ENCODE results near the gene TRIM14. TPM values are rescaled to one million over a fixed set of nuclear protein-coding genes. Genes with fewer than 3 reads are reported as not detected.

Gene TRIM14
- total RNA-seq, 2 experiments from 2014 or later = 23.5 to 23.6 TPM

DNA sequence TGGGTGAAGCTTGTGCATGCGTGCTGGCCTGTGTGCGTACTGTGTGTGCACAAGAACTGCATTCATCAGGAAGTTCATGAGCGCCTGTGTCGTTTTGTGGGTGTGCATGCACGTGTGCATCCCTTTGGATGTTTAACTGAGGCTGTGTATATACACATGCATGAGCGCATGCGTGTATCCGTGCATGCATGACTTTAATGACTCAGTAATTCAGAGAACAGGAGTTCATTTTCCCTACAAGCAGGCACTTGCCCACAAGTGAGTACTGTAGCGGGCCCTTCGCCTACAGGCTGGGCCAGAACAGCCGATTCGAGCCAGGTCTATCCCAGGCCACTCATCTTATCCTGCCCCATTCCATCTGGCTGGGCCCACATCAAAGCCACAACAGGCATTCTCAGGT is 43.6 kb upstream of the TRIM14 start:
- Mint-ChIP-seq H3K27ac (no peak overlapping the region), H3K27me3 (no peaks in the 10 kb centered on the region), H3K4me1 (ENCODE audit: low read depth) (peaks cover 59% of the 10 kb centered on the region), H3K9me3 (no peaks in the 10 kb centered on the region), H3K4me3 (no peak overlapping the region), H3K36me3 (ENCODE audit: low read depth) (no peaks in the 10 kb centered on the region)
- intact Hi-C loops (cut with DNase I, micrococcal nuclease) = no loop called here
- H3K36me3 ChIP-seq (ENCODE audit: insufficient read depth, low read length) = peaks cover 3% of the 10 kb centered on the region
- TF ChIP-seq, protein P1, sequence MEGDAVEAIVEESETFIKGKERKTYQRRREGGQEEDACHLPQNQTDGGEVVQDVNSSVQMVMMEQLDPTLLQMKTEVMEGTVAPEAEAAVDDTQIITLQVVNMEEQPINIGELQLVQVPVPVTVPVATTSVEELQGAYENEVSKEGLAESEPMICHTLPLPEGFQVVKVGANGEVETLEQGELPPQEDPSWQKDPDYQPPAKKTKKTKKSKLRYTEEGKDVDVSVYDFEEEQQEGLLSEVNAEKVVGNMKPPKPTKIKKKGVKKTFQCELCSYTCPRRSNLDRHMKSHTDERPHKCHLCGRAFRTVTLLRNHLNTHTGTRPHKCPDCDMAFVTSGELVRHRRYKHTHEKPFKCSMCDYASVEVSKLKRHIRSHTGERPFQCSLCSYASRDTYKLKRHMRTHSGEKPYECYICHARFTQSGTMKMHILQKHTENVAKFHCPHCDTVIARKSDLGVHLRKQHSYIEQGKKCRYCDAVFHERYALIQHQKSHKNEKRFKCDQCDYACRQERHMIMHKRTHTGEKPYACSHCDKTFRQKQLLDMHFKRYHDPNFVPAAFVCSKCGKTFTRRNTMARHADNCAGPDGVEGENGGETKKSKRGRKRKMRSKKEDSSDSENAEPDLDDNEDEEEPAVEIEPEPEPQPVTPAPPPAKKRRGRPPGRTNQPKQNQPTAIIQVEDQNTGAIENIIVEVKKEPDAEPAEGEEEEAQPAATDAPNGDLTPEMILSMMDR (IDR thresholded peaks at IDR 0.05) = no peak
- H3K27me3 ChIP-seq (ENCODE audit: control insufficient read depth in 1 of 2, insufficient read depth in 2 of 2, low read length in 2 of 2) = no peaks in the 10 kb centered on the region
- CTCF ChIA-PET = no interaction called here
- peaks cover 25% of the 10 kb centered on the region for H3K4me1 ChIP-seq (ENCODE audit: insufficient read depth, low read length)
- no peak overlapping the region for H3K4me3 ChIP-seq (ENCODE audit: low read length)
- ATAC-seq (ENCODE audit: poor library complexity) = no peak
- DNase-seq = peak in 1 of 14 experiments; percentile 15
- POLR2A ChIA-PET = no interaction called here
- no peaks in the 10 kb centered on the region for H3K9me3 ChIP-seq (ENCODE audit: control insufficient read depth in 1 of 2, insufficient read depth in 1 of 2, low read length in 2 of 2)
- no peak overlapping the region for H3K27ac ChIP-seq (ENCODE audit: low read depth in 1 of 2, low read length in 2 of 2)

DNA sequence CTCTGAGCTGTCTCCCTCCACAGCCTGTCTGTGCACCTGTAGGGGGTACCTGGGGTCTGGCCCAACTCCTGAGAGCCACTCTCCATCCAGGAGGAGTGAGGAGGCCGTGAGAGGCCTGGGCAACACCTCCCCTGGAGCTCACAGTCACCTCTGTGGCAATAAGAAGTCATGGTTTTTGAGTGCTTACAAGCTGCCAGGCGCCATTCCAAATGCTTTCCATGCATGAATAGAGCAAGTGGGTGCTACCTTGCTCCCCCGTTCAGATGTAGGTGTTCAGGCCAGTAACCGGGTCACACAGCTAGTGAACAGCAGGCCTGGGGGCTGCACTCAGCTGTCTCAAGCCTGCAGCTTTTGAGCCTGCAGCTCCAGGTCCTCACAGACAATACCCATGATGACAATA is 42.8 kb upstream of the TRIM14 start:
- peaks cover 11% of the 10 kb centered on the region for H3K36me3 ChIP-seq (ENCODE audit: insufficient read depth, low read length)
- CTCF ChIA-PET = no interaction called here
- no peak for ATAC-seq (ENCODE audit: poor library complexity)
- peaks cover 51% of the 10 kb centered on the region for H3K4me1 Mint-ChIP-seq (ENCODE audit: low read depth)
- no peak overlapping the region for H3K4me3 ChIP-seq (ENCODE audit: low read length)
- H3K27me3 Mint-ChIP-seq = no peaks in the 10 kb centered on the region
- H3K9me3 ChIP-seq (ENCODE audit: control insufficient read depth in 1 of 2, insufficient read depth in 1 of 2, low read length in 2 of 2) = no peaks in the 10 kb centered on the region
- H3K4me3 Mint-ChIP-seq = no peak overlapping the region
- H3K27ac Mint-ChIP-seq = no peak overlapping the region
- POLR2A ChIA-PET = no interaction called here
- H3K4me1 ChIP-seq (ENCODE audit: insufficient read depth, low read length) = peaks cover 25% of the 10 kb centered on the region
- no peak overlapping the region for H3K27ac ChIP-seq (ENCODE audit: low read depth in 1 of 2, low read length in 2 of 2)
- intact Hi-C loops (cut with DNase I, micrococcal nuclease) = no loop called here
- peak in 1 of 14 experiments; percentile 14 for DNase-seq
- no peaks in the 10 kb centered on the region for H3K27me3 ChIP-seq (ENCODE audit: control insufficient read depth in 1 of 2, insufficient read depth in 2 of 2, low read length in 2 of 2)
- peaks cover 1% of the 10 kb centered on the region for H3K36me3 Mint-ChIP-seq (ENCODE audit: low read depth)
- H3K9me3 Mint-ChIP-seq = no peaks in the 10 kb centered on the region
- TF ChIP-seq, protein P1 (IDR thresholded peaks at IDR 0.05) = no peak

DNA sequence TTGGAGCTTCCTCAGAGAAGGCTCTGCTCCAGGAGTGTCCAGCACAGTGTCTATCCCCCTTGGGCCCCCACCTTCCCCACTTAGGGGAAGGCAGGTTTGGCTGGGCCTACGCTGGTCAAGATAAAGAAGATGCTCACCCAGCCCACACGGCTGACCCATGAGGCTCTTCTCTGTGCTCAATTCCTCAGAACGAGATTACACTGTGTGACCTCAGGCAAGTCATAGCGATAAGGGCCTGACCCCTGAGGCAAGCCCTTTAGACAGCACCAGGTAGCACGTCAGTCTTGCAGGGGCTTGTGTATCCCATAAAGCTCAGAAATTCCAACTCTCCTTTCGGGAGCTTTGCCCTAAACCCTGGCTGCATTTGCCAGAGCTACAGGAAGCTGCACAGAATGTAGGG is 40.8 kb upstream of the TRIM14 start:
- H3K4me1 ChIP-seq (ENCODE audit: insufficient read depth, low read length) = peaks cover 18% of the 10 kb centered on the region
- Mint-ChIP-seq H3K27ac (no peak overlapping the region), H3K4me3 (no peak overlapping the region), H3K9me3 (no peaks in the 10 kb centered on the region), H3K36me3 (ENCODE audit: low read depth) (peaks cover 18% of the 10 kb centered on the region), H3K4me1 (ENCODE audit: low read depth) (peaks cover 37% of the 10 kb centered on the region), H3K27me3 (no peaks in the 10 kb centered on the region)
- H3K36me3 ChIP-seq (ENCODE audit: insufficient read depth, low read length) = peaks cover 18% of the 10 kb centered on the region
- POLR2A ChIA-PET = interaction anchor here (1.2 kb wide), 1 partner anchor 39 kb away, joined by 4 read pairs; no protein-coding TSS in a partner anchor
- intact Hi-C loops (cut with DNase I, micrococcal nuclease) = no loop called here
- no peak overlapping the region for H3K4me3 ChIP-seq (ENCODE audit: low read length)
- TF ChIP-seq, protein P1 (IDR thresholded peaks at IDR 0.05) = no peak
- CTCF ChIA-PET = no interaction called here
- H3K27me3 ChIP-seq (ENCODE audit: control insufficient read depth in 1 of 2, insufficient read depth in 2 of 2, low read length in 2 of 2) = no peaks in the 10 kb centered on the region
- DNase-seq (no peak), ATAC-seq (ENCODE audit: poor library complexity) (no peak)
- no peaks in the 10 kb centered on the region for H3K9me3 ChIP-seq (ENCODE audit: control insufficient read depth in 1 of 2, insufficient read depth in 1 of 2, low read length in 2 of 2)
- H3K27ac ChIP-seq (ENCODE audit: low read depth in 1 of 2, low read length in 2 of 2) = no peak overlapping the region

All from CD4-positive, alpha-beta T cell (primary cell).